Astrocyte (in vitro differentiated cells and primary cell): ENCODE results near the gene OR4P4. TPM values are rescaled to one million over a fixed set of nuclear protein-coding genes. Genes with fewer than 3 reads are reported as not detected.

ENCODE experiments used
- DNase-seq: peaks from one replicate; pipeline ENCODE4 v3.0.0-alpha.2; 2010; ENCODE audit warnings: low read depth
- FAIRE-seq: peaks from 2 replicates; lab custom pipeline; 2011; peaks lifted over from hg19 to GRCh38; lab: Jason Lieb, UNC
- H2AFZ ChIP-seq: 2 replicates; pipeline ENCODE4 v1.6.0; 2012; ENCODE audit warnings: low read depth, low read length, inconsistent platforms
- H3K27ac ChIP-seq: 2 replicates; pipeline ENCODE4 v1.5.1; 2011; ENCODE audit warnings: low read depth, low read length, inconsistent platforms
- H3K27me3 ChIP-seq: 2 replicates; pipeline ENCODE4 v1.6.0; 2011; ENCODE audit warnings: low read length, inconsistent platforms; ENCODE audit not compliant: insufficient read depth
- H3K36me3 ChIP-seq: 2 replicates; pipeline ENCODE4 v1.5.1; 2011; ENCODE audit warnings: low read length, inconsistent platforms; ENCODE audit not compliant: insufficient read depth
- H3K4me1 ChIP-seq: 2 replicates; pipeline ENCODE4 v1.5.1; 2011; ENCODE audit warnings: low read length, inconsistent platforms; ENCODE audit not compliant: insufficient read depth
- H3K4me2 ChIP-seq: 2 replicates; pipeline ENCODE4 v1.6.0; 2012; ENCODE audit warnings: low read length, inconsistent platforms
- H3K4me3 ChIP-seq: 2 replicates; pipeline ENCODE4 v1.5.1; 2011; ENCODE audit warnings: low read depth, mild to moderate bottlenecking, low read length, inconsistent platforms; ENCODE audit not compliant: insufficient read depth
- H3K79me2 ChIP-seq: 2 replicates; pipeline ENCODE4 v1.6.0; 2012; ENCODE audit warnings: mild to moderate bottlenecking, low read length, inconsistent platforms; ENCODE audit not compliant: insufficient read depth
- H3K9ac ChIP-seq: 2 replicates; pipeline ENCODE4 v1.6.0; 2012; ENCODE audit warnings: mild to moderate bottlenecking, low read length, inconsistent platforms
- H3K9me3 ChIP-seq: 2 replicates; pipeline ENCODE4 v1.5.1; 2012; ENCODE audit warnings: low read depth, mild to moderate bottlenecking, low read length, inconsistent platforms; ENCODE audit not compliant: insufficient read depth
- H4K20me1 ChIP-seq: 2 replicates; pipeline ENCODE4 v1.6.0; 2012; ENCODE audit warnings: low read length, inconsistent platforms; ENCODE audit not compliant: insufficient read depth
- H3K27ac Mint-ChIP-seq: one replicate; pipeline ENCODE4 v1.8.0; 2021; ENCODE audit warnings: mild to moderate bottlenecking, mixed read lengths; ENCODE audit not compliant: unreplicated experiment
- H3K27me3 Mint-ChIP-seq: one replicate; pipeline ENCODE4 v1.8.0; 2021; ENCODE audit warnings: low read depth, mixed read lengths; ENCODE audit not compliant: unreplicated experiment
- H3K36me3 Mint-ChIP-seq: one replicate; pipeline ENCODE4 v1.8.0; 2021; ENCODE audit warnings: low read depth, mixed read lengths; ENCODE audit not compliant: unreplicated experiment
- H3K4me1 Mint-ChIP-seq: one replicate; pipeline ENCODE4 v1.8.0; 2021; ENCODE audit warnings: low read depth, mixed read lengths; ENCODE audit not compliant: unreplicated experiment
- H3K4me3 Mint-ChIP-seq: one replicate; pipeline ENCODE4 v1.8.0; 2021; ENCODE audit warnings: mild to moderate bottlenecking, moderate library complexity, mixed read lengths; ENCODE audit not compliant: unreplicated experiment
- H3K9me3 Mint-ChIP-seq: one replicate; pipeline ENCODE4 v1.8.0; 2021; ENCODE audit warnings: mild to moderate bottlenecking, mixed read lengths; ENCODE audit not compliant: unreplicated experiment
- CTCF ChIP-seq: IDR thresholded peaks from 2 replicates; pipeline ENCODE4 v1.5.1; 2011; ENCODE audit warnings: low read depth, mild to moderate bottlenecking, inconsistent platforms, low read length, moderate library complexity; ENCODE audit not compliant: insufficient read depth
- EZH2 ChIP-seq: IDR thresholded peaks from 2 replicates; pipeline ENCODE4 v1.6.1; 2012; ENCODE audit warnings: mild to moderate bottlenecking, low read length, inconsistent platforms; ENCODE audit not compliant: insufficient read depth
- total RNA-seq: library from RNA; stranded (reverse); gene quantifications from 2 replicates; pipeline ENCODE4 v1.2.1, GENCODE V29; 2021

Gene OR4P4
- total RNA-seq, 1 donor from 2014 or later = not detected

DNA sequence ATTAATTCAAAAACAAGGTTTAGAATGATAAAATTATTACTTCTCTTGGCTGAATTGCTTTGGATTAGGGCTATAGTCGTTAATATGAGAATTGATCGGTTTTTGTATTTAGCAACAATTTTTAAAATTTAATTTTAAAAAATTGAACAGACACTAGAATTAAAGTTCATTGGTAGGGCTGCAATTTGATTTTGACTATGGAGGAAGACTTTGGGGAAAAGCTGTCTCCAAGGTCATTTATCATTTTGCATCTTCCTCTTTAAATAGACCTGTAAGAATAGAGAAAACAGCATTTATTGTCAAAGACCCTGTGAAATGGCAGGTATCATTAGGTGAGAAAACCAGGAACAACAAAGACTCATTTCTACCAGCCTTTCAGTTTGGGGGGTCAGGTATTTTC, 13.1 kb downstream of the OR4P4 start, which contains the start of gene OR4S2:
TSS of gene OR4S2 (plus strand) at position 301 of the 400 bp plus-strand sequence. CDS start 2,577 bp downstream, outside the sequence.
- Mint-ChIP-seq H3K36me3 (no peaks in the 10 kb centered on the region), H3K4me3 (no peak within 1 kb of the TSS), H3K27me3 (no peaks in the 10 kb centered on the region), H3K9me3 (no peaks in the 10 kb centered on the region), H3K4me1 (no peaks in the 10 kb centered on the region), H3K27ac (no peak within 1 kb of the TSS)
- Histone ChIP-seq H3K4me2 (no peak within 1 kb of the TSS), H3K9ac (no peak within 1 kb of the TSS), H3K27me3 (no peaks in the 10 kb centered on the region), H3K4me1 (no peaks in the 10 kb centered on the region), H3K36me3 (no peaks in the 10 kb centered on the region), H4K20me1 (no peaks in the 10 kb centered on the region), H2AFZ (no peak within 1 kb of the TSS), H3K9me3 (peaks cover 10% of the 10 kb centered on the region), H3K4me3 (no peak within 1 kb of the TSS), H3K79me2 (no peaks in the 10 kb centered on the region), H3K27ac (no peak within 1 kb of the TSS)
- FAIRE-seq (no peak), DNase-seq (no peak)
- TF ChIP-seq CTCF (no peak), EZH2 (no peak)

DNA sequence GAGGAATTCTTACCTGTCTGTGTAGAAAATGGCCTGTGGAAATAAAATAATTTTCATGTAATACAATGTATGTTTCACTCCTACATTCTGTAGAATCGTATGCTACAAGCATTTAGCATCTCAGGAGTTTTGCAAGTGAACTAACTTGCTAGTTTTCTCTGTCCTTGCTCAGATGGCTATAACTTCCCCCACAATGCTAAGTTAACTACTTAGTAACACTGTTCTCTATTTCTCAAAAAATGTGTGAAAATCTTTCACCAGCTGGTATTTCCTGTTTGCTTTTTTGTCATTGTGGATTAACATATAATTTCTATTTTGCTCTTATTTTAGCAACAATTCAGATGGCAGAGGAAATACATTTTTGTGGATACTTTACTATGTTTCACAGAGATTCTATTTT, 17.6 kb downstream of the OR4P4 start:
- no peaks in the 10 kb centered on the region for H3K27me3 ChIP-seq
- TF ChIP-seq CTCF = no peak
- Mint-ChIP-seq H3K9me3 (peaks cover 5% of the 10 kb centered on the region), H3K4me1 (no peaks in the 10 kb centered on the region), H3K27ac (no peak overlapping the region), H3K27me3 (no peaks in the 10 kb centered on the region), H3K36me3 (no peaks in the 10 kb centered on the region), H3K4me3 (no peak overlapping the region)
- no peak overlapping the region for H3K9ac ChIP-seq
- no peaks in the 10 kb centered on the region for H3K36me3 ChIP-seq
- no peaks in the 10 kb centered on the region for H3K79me2 ChIP-seq
- no peak overlapping the region for H2AFZ ChIP-seq
- DNase-seq (no peak), FAIRE-seq (no peak)
- no peaks in the 10 kb centered on the region for H3K4me1 ChIP-seq
- no peaks in the 10 kb centered on the region for H4K20me1 ChIP-seq
- H3K4me2 ChIP-seq = no peak overlapping the region
- H3K9me3 ChIP-seq = peaks cover 6% of the 10 kb centered on the region
- no peak overlapping the region for H3K27ac ChIP-seq
- no peak overlapping the region for H3K4me3 ChIP-seq

DNA sequence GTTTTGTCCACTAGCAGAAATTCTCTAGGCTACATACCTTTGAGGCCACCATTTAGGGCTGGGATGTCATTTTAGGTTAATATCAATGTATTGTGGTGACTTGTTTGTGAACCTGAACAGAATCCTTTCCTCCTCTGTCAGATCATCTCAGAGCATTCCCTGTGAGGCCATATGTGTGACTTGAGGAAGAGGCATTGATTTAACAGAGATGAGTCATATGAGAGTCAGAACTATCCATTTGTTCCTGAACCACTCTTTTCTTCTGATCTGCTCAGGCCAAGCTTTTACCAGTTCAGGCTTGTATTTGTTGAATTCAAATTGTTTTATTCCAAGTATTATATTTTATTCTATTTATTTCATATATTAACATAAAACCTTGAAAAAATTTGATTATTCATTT, 20.2 kb downstream of the OR4P4 start:
- no peak overlapping the region for H3K4me3 ChIP-seq
- H3K4me1 ChIP-seq = no peaks in the 10 kb centered on the region
- no peaks in the 10 kb centered on the region for H3K36me3 ChIP-seq
- no peak overlapping the region for H2AFZ ChIP-seq
- H3K36me3 Mint-ChIP-seq = no peaks in the 10 kb centered on the region
- TF ChIP-seq CTCF (no peak), EZH2 (no peak)
- no peaks in the 10 kb centered on the region for H4K20me1 ChIP-seq
- DNase-seq (no peak), FAIRE-seq (no peak)
- H3K4me1 Mint-ChIP-seq = no peaks in the 10 kb centered on the region
- H3K79me2 ChIP-seq = no peaks in the 10 kb centered on the region
- H3K9me3 Mint-ChIP-seq = peaks cover 5% of the 10 kb centered on the region
- H3K27me3 ChIP-seq = no peaks in the 10 kb centered on the region
- no peak overlapping the region for H3K27ac Mint-ChIP-seq
- no peak overlapping the region for H3K4me3 Mint-ChIP-seq
- H3K27ac ChIP-seq = no peak overlapping the region
- no peak overlapping the region for H3K4me2 ChIP-seq
- no peaks in the 10 kb centered on the region for H3K27me3 Mint-ChIP-seq
- H3K9ac ChIP-seq = no peak overlapping the region
- peaks cover 14% of the 10 kb centered on the region for H3K9me3 ChIP-seq
